Neutrophil (primary cell): ENCODE results near the gene ASPG.

Experiments used
- H3K27ac ChIP-seq: fragments of 200-600 bp; sonication (generic); 2 replicates; pipeline ENCODE4 v1.5.1; 2016; ENCODE audit warnings: mild to moderate bottlenecking, moderate library complexity
- H3K27me3 ChIP-seq: fragments of 200-600 bp; sonication (generic); 2 replicates; pipeline ENCODE4 v1.6.0; 2016; ENCODE audit warnings: mild to moderate bottlenecking
- H3K36me3 ChIP-seq: fragments of 200-600 bp; sonication (generic); 2 replicates; pipeline ENCODE4 v1.5.1; 2017
- H3K4me1 ChIP-seq, 2 experiments: fragments of 200-600 bp in 1 of 2; sonication (generic) in 1 of 2; 1 replicate in 1 of 2; 2 replicates in 1 of 2; pipeline versions ENCODE4 v1.5.1 to v1.6.1; 2013 to 2016; ENCODE audit warnings: low read depth in 1 of 2, low read length in 1 of 2, mild to moderate bottlenecking in 1 of 2, moderate library complexity in 1 of 2; ENCODE audit not compliant: control insufficient read depth in 1 of 2, insufficient read depth in 1 of 2
- H3K4me3 ChIP-seq, 2 experiments: fragments of 200-600 bp in 1 of 2; sonication (generic) in 1 of 2; 1 replicate in 1 of 2; 2 replicates in 1 of 2; pipeline ENCODE4 v1.5.1; 2013 to 2016; ENCODE audit warnings: low read depth in 1 of 2, low read length in 1 of 2, mild to moderate bottlenecking in 1 of 2, moderate library complexity in 1 of 2
- H3K9me3 ChIP-seq: fragments of 200-600 bp; sonication (generic); 2 replicates; pipeline ENCODE4 v1.5.1; 2016
- TF ChIP-seq, protein P1 (sequence below): fragments of 200-600 bp; sonication (generic); IDR thresholded peaks from 2 replicates; pipeline ENCODE4 v1.5.1; 2016; ENCODE audit warnings: antibody characterized with exemption

The ASPG gene

DNA sequence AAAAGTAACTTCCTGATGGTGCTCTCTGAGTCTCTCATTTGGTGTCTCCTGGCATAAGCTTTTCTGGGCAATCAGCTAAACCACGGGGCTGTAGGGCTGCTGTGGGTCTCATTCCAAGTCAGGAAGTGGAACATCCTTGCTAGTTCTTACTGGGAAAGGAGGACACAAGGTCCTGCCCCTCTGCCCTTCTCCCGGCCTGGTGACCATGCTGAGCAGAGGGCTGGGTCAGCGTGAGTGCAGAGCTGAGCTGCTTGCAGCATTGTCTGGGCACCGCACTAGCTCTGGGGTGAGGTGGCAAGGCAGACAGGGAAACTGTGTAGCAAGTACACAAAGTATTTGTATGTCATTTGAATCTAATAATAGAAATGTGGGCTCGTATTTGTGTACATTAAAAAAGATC, 45.0 kb upstream of the ASPG start:
- Histone ChIP-seq H3K4me1 (no peaks in the 10 kb centered on the region), H3K36me3 (no peaks in the 10 kb centered on the region), H3K27ac (no peak overlapping the region), H3K4me3 (no peak overlapping the region), H3K9me3 (no peaks in the 10 kb centered on the region), H3K27me3 (peaks cover 6% of the 10 kb centered on the region)
- TF ChIP-seq, protein P1, sequence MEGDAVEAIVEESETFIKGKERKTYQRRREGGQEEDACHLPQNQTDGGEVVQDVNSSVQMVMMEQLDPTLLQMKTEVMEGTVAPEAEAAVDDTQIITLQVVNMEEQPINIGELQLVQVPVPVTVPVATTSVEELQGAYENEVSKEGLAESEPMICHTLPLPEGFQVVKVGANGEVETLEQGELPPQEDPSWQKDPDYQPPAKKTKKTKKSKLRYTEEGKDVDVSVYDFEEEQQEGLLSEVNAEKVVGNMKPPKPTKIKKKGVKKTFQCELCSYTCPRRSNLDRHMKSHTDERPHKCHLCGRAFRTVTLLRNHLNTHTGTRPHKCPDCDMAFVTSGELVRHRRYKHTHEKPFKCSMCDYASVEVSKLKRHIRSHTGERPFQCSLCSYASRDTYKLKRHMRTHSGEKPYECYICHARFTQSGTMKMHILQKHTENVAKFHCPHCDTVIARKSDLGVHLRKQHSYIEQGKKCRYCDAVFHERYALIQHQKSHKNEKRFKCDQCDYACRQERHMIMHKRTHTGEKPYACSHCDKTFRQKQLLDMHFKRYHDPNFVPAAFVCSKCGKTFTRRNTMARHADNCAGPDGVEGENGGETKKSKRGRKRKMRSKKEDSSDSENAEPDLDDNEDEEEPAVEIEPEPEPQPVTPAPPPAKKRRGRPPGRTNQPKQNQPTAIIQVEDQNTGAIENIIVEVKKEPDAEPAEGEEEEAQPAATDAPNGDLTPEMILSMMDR: no peak

DNA sequence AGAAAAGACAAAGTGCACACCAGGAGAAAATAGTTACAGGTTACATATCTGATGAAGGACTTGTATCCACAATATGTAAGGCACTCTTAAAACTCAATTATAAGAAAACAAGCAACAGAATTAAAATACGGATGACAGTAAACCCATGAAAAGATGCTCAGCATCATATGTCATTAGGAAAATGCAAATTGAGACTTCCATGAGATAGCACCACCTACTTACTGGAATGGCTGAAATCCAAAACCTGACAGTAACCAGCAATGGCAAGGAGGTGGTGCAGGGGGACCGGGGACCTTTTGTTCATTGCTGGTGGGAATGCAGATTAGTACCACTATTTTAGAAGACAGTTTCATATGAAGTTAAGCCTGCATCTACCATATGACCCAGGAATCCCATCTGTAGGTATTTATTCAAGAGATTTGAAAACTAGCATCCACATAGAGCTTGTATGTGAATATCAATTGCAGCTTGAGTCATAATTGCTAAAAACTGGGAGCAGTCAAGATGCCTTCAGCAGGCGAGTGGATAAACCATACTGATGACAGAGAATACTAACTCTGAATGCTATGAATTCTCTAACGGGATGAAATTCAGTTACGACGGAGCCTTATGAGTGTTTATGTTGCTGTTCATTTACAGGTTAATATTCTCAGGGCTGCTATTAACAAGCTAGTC, 43.9 kb upstream of the ASPG start:
- TF ChIP-seq, protein P1: no peak
- peaks cover 6% of the 10 kb centered on the region for H3K27me3 ChIP-seq

DNA sequence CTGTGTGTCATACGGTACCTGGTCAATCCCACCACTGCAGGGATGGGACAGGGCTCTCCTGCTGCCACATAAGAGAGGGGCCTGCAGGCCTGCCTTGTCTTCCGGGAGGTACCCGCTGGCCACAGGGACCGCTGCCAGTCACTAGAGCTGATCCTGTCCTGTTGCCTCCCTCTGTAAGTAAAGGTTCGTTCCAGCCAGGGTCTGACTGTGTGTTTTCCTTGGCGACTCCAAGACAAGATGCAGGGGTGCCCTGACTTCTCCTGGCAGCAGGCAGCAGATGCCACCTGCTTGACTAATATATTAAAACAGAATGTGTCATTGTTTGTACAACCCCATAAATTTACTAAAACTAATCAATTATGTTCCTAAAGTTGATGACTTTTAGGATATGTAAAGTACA, 41.5 kb upstream of the ASPG start:
- no peak overlapping the region for H3K27ac ChIP-seq
- H3K36me3 ChIP-seq: no peaks in the 10 kb centered on the region
- H3K27me3 ChIP-seq: peaks cover 6% of the 10 kb centered on the region
- no peaks in the 10 kb centered on the region for H3K4me1 ChIP-seq
- no peaks in the 10 kb centered on the region for H3K9me3 ChIP-seq
- no peak overlapping the region for H3K4me3 ChIP-seq
- TF ChIP-seq, protein P1: no peak

More for the DNA sequence above, 43.9 kb upstream of the ASPG start:
- H3K9me3 ChIP-seq: no peaks in the 10 kb centered on the region
- H3K4me1 ChIP-seq: no peaks in the 10 kb centered on the region
- H3K36me3 ChIP-seq: no peaks in the 10 kb centered on the region
- no peak overlapping the region for H3K4me3 ChIP-seq
- no peak overlapping the region for H3K27ac ChIP-seq

DNA sequence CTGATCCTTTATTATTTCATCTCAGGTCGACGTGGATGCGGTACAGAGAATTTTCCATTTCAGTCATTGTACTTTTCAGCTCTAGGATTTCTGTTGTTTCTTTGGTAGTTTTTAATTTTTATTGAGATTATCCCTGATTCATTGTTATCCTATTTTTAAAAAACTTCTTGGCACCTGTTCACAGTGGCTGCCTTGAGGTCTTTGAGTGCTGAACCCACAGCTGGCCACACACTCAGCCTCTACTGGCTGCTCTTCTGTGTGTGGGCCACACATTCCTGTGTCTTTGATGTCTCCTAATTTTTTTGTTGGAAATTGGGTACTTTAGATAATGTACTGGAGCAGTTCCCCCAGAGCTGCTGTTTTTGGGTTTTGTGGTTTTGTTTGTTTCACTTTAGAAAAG, 37.7 kb upstream of the ASPG start:
- TF ChIP-seq, protein P1: no peak
- Histone ChIP-seq H3K9me3 (no peaks in the 10 kb centered on the region), H3K4me1 (no peaks in the 10 kb centered on the region), H3K36me3 (no peaks in the 10 kb centered on the region), H3K27me3 (no peaks in the 10 kb centered on the region), H3K4me3 (no peak overlapping the region), H3K27ac (no peak overlapping the region)

DNA sequence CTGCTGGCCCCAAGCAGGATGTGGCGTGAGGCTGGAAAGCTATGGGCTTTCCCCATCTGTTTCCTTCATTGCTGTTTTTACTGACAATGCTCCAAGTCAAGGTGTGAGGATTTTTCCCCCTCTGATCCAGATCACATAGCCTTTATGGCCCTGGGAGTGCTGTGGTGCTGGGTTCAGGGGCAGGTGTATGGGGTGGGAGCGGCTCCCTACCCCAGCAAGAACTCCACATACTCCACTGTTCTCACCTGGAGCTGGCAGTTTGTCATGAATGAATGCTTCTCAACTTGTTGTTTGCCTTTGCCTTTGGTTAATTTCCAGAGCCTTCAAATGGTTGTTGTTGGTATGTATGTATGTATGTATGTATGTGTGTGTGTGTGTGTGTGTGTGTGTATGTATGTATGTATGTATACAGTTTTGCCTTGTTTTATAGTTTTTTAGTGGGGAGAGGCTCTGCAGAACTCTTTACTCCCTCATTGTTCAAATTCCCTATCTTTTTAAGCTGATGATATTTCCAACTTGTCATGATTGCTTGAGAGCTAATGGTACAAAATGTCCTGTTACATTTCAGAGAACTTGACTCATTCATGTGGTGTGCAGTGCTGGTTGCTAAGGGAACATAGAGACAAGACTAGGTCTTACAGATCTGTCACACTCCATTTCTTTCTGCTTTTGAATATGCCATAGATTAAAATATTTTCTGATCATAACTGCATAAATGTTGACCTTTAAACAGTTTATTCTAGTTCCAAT, 36.6 kb upstream of the ASPG start:
- H3K4me1 ChIP-seq: no peaks in the 10 kb centered on the region
- TF ChIP-seq, protein P1: no peak
- H3K27ac ChIP-seq: no peak overlapping the region
- no peaks in the 10 kb centered on the region for H3K27me3 ChIP-seq
- no peaks in the 10 kb centered on the region for H3K9me3 ChIP-seq
- H3K4me3 ChIP-seq: no peak overlapping the region
- no peaks in the 10 kb centered on the region for H3K36me3 ChIP-seq
